Measurements from ENCODE around the gene MGAT3.

DNA sequence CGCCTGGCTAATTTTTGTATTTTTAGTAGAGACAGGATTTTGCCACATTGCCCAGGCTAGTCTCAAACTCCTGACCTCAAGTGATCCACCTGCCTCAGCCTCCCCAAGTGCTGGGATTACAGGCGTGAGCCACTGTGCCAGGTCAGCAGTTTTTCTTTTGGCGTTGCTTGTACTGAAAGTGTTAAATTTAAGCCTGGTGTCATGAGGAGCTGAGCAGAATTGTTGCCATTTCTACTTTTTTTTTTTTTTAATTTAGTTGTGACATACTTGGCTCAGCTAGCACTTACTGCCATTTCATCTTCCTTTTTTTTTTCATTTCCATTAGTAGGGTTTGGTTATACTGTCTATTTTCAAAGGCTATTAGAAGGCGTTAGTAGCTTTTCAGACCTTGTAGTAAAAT is 46.5 kb upstream of the MGAT3 start:
- TF ChIP-seq, protein P1, sequence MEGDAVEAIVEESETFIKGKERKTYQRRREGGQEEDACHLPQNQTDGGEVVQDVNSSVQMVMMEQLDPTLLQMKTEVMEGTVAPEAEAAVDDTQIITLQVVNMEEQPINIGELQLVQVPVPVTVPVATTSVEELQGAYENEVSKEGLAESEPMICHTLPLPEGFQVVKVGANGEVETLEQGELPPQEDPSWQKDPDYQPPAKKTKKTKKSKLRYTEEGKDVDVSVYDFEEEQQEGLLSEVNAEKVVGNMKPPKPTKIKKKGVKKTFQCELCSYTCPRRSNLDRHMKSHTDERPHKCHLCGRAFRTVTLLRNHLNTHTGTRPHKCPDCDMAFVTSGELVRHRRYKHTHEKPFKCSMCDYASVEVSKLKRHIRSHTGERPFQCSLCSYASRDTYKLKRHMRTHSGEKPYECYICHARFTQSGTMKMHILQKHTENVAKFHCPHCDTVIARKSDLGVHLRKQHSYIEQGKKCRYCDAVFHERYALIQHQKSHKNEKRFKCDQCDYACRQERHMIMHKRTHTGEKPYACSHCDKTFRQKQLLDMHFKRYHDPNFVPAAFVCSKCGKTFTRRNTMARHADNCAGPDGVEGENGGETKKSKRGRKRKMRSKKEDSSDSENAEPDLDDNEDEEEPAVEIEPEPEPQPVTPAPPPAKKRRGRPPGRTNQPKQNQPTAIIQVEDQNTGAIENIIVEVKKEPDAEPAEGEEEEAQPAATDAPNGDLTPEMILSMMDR (IDR thresholded peaks at IDR 0.05; ENCODE audit: poor library complexity), result no peak
- TF ChIP-seq EZH2 (IDR thresholded peaks at IDR 0.05; ENCODE audit: borderline replicate concordance), result no peak
